ENCODE results near the gene E2F4. TPM values are rescaled to one million over a fixed set of nuclear protein-coding genes. Genes with fewer than 3 reads are reported as not detected.

E2F4 gene
- total and polyA plus RNA-seq, 2 of the 13 experiments (the other 11 are each of a cell fraction or from before 2014, with no cell fraction given): 84.8 to 91.2 TPM

DNA sequence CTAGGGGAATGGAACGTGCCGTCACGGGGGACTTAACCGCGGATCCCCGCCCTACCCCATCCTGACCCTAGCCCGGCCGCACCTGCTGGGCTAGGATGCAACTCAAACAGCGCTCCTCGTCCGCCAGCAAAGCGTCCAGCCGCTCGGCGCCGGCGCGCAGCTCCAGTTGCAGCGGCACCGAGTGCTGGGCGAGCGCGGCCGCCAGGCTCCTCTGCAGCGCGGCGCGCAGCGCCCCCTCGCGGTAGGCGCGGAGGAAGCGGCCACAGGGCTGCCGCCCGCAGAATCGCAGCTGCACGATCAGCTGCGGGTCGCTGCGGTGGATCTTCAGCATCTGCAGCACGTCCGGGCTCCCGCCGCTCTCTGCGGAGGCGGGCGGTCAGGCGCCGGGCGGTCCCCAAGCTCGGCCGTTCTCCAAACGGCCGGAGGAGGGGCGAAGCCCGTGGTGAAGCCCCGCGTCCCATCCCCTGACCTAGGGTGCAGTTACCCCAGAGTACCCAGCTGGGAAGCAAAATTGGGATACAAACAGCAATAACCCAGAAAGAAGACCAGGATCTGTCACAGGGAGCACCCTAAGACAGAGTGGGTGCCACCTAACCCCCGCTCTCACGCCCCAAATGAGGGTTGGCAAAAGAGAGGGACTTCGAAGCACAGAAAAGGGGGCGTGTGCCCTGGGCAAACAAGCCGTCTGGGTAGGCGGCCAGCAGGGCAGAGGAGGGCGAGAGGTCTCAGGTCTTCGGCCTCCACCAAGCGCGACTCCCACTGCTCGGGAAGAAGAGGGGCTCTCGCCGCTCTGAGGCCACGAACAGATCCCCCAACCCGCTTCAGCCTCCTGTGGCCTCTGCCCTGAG lies 36.4 kb upstream of the E2F4 start (continued):
- TF ChIP-seq DMAP1 (CRISPR knock-in tag; IDR thresholded peaks at IDR 0.05) (no peak), MNT (IDR thresholded peaks at IDR 0.05) (no peak), NCOA1 (CRISPR knock-in tag; IDR thresholded peaks at IDR 0.05) (no peak), PRPF4 (IDR thresholded peaks at IDR 0.05; ENCODE audit: low read depth, low read length, poor library complexity, severe bottlenecking) (no peak), TAF15 (IDR thresholded peaks at IDR 0.05; ENCODE audit: low read depth, low read length, poor library complexity, severe bottlenecking) (peak; percentile 46), ZBTB26 (CRISPR knock-in tag; IDR thresholded peaks at IDR 0.05; ENCODE audit: borderline replicate concordance) (peak; percentile 8; the same call in 1 of the 2 replicates), NCOR1 (IDR thresholded peaks at IDR 0.05; ENCODE audit: borderline replicate concordance, low read length) (no peak), HNRNPH1 (optimal IDR thresholded peaks at IDR 0.05; ENCODE audit: low read depth, low read length) (no peak), ZNF577 (CRISPR knock-in tag; IDR thresholded peaks at IDR 0.05; ENCODE audit: borderline replicate concordance, low read depth) (peak; percentile 55; the same call in 1 of the 2 replicates), HHEX (CRISPR knock-in tag; IDR thresholded peaks at IDR 0.05) (no peak), ZNF766 (CRISPR knock-in tag; IDR thresholded peaks at IDR 0.05; ENCODE audit: borderline replicate concordance) (peak; percentile 53; the same call in 1 of the 2 replicates), PLRG1 (conservative IDR thresholded peaks at IDR 0.05) (no peak), ZNF883 (CRISPR knock-in tag; IDR thresholded peaks at IDR 0.05; ENCODE audit: not compliant biosample characterization) (no peak), ZNF12 (CRISPR knock-in tag; IDR thresholded peaks at IDR 0.05) (no peak; the same call in 1 of the 2 replicates), THAP11 (CRISPR knock-in tag; IDR thresholded peaks at IDR 0.05) (peak; percentile 57; the same call in 1 of the 2 replicates), EP300 (IDR thresholded peaks at IDR 0.05; ENCODE audit: low read depth in 2 of 2, low read length in 2 of 2) (peak in 1 of 2 experiments; percentile 39; a peak in 1 of 4 replicates), EP300 (CRISPR knock-in tag; IDR thresholded peaks at IDR 0.05; ENCODE audit: borderline replicate concordance) (no peak)
- TF ChIP-seq, protein P1, sequence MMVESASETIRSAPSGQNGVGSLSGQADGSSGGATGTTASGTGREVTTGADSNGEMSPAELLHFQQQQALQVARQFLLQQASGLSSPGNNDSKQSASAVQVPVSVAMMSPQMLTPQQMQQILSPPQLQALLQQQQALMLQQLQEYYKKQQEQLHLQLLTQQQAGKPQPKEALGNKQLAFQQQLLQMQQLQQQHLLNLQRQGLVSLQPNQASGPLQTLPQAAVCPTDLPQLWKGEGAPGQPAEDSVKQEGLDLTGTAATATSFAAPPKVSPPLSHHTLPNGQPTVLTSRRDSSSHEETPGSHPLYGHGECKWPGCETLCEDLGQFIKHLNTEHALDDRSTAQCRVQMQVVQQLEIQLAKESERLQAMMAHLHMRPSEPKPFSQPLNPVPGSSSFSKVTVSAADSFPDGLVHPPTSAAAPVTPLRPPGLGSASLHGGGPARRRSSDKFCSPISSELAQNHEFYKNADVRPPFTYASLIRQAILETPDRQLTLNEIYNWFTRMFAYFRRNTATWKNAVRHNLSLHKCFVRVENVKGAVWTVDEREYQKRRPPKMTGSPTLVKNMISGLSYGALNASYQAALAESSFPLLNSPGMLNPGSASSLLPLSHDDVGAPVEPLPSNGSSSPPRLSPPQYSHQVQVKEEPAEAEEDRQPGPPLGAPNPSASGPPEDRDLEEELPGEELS (CRISPR knock-in tag; IDR thresholded peaks at IDR 0.05): no peak; the same call in 1 of the 2 replicates
- TF ChIP-seq, protein P2, sequence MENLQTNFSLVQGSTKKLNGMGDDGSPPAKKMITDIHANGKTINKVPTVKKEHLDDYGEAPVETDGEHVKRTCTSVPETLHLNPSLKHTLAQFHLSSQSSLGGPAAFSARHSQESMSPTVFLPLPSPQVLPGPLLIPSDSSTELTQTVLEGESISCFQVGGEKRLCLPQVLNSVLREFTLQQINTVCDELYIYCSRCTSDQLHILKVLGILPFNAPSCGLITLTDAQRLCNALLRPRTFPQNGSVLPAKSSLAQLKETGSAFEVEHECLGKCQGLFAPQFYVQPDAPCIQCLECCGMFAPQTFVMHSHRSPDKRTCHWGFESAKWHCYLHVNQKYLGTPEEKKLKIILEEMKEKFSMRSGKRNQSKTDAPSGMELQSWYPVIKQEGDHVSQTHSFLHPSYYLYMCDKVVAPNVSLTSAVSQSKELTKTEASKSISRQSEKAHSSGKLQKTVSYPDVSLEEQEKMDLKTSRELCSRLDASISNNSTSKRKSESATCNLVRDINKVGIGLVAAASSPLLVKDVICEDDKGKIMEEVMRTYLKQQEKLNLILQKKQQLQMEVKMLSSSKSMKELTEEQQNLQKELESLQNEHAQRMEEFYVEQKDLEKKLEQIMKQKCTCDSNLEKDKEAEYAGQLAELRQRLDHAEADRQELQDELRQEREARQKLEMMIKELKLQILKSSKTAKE (CRISPR knock-in tag; IDR thresholded peaks at IDR 0.05; ENCODE audit: borderline replicate concordance): no peak
- TF ChIP-seq, protein P3, sequence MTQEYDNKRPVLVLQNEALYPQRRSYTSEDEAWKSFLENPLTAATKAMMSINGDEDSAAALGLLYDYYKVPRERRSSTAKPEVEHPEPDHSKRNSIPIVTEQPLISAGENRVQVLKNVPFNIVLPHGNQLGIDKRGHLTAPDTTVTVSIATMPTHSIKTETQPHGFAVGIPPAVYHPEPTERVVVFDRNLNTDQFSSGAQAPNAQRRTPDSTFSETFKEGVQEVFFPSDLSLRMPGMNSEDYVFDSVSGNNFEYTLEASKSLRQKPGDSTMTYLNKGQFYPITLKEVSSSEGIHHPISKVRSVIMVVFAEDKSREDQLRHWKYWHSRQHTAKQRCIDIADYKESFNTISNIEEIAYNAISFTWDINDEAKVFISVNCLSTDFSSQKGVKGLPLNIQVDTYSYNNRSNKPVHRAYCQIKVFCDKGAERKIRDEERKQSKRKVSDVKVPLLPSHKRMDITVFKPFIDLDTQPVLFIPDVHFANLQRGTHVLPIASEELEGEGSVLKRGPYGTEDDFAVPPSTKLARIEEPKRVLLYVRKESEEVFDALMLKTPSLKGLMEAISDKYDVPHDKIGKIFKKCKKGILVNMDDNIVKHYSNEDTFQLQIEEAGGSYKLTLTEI (CRISPR knock-in tag; conservative IDR thresholded peaks at IDR 0.05): no peak
